SK-N-MC (cell line): Measurements from ENCODE around the gene LEFTY2.
"Not testable (repeated sequence)": the region's sequence is repeated elsewhere in the genome, so short reads cannot be mapped to it uniquely, and the experiment has no call there.

Experiments used
- DNase-seq: peaks from one replicate; pipeline ENCODE4 v3.0.0-alpha.2; 2011; ENCODE audit warnings: low read depth, low spot score
- H3K27ac ChIP-seq: fragments of 200-600 bp; sonication (generic); 2 replicates; pipeline ENCODE4 v1.5.1; 2016; ENCODE audit warnings: mixed run types
- H3K36me3 ChIP-seq: fragments of 200-600 bp; sonication (generic); 2 replicates; pipeline ENCODE4 v1.6.1; 2017; ENCODE audit warnings: antibody characterized with exemption, low read length, mixed read lengths; ENCODE audit not compliant: insufficient read depth
- H3K4me3 ChIP-seq: fragments of 200-600 bp; sonication (generic); 2 replicates; pipeline ENCODE4 v1.5.1; 2016
- H3K9ac ChIP-seq: fragments of 200-600 bp; sonication (generic); 2 replicates; pipeline ENCODE4 v1.8.0; 2017; ENCODE audit warnings: mixed run types, mixed read lengths; ENCODE audit not compliant: insufficient read length
- H3K9me3 ChIP-seq: fragments of 200-600 bp; sonication (generic); 2 replicates; pipeline ENCODE4 v1.6.1; 2017; ENCODE audit warnings: low read depth, mild to moderate bottlenecking, antibody characterized with exemption, low read length, moderate library complexity, mixed read lengths
- EZH2 ChIP-seq: fragments of 200-600 bp; sonication (generic); IDR thresholded peaks from one replicate; pipeline ENCODE4 v1.6.1; 2017; ENCODE audit warnings: antibody characterized with exemption
- FOXP2 ChIP-seq: optimal IDR thresholded peaks from 2 replicates; pipeline ENCODE3; 2011; ENCODE audit warnings: mild to moderate bottlenecking, moderate library complexity; ENCODE audit not compliant: insufficient read depth; ENCODE audit errors: extremely low read length, control extremely low read depth
- POLR2AphosphoS5 ChIP-seq: IDR thresholded peaks from 2 replicates; pipeline ENCODE4 v1.6.1; 2012; ENCODE audit warnings: mild to moderate bottlenecking, low read depth, low read length, borderline replicate concordance

The LEFTY2 gene

DNA sequence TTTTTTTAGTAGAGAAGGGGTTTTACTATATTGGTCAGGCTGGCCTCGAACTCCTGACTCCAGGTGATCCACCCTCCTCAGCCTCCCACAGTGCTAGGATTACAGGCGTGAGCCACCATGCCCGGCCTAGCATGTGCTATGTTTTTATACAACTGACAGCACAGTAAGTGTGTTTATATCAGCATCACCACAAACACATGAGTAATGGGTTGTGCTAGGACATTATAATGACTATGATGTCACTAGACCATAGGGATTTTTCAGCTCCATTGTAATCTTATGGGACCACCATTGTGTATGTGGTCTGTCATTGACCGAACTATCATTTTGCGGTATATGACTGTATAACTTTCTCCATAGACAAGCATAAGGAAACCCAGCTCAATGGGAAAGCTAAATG lies 6.3 kb downstream of the LEFTY2 start:
- no peak overlapping the region for H3K4me3 ChIP-seq
- TF ChIP-seq EZH2 (no peak), FOXP2 (no peak), POLR2AphosphoS5 (no peak)
- DNase-seq, result no peak
- H3K27ac ChIP-seq, result no peak overlapping the region
- H3K9me3 ChIP-seq, result no peaks in the 10 kb centered on the region
- H3K36me3 ChIP-seq, result no peaks in the 10 kb centered on the region
- H3K9ac ChIP-seq, result no peak overlapping the region

DNA sequence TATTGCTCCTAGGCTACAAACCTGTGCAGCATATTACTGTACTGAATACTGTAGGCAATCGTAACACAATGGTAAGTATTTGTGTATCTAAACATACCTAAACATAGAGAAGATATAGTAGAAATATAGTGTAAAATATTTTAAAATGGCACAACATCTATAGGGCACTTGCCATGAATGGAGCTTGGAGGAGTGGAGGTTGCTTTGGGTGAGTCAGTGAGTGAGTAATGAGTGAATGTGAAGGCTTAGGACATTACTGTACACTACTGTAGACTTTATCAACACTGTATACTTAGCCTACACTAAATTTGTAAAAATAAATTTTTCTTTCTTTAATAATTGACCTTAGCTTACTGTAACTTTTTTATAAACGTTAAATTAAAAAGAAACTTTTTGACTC lies 7.9 kb downstream of the LEFTY2 start:
- no peak for TF ChIP-seq POLR2AphosphoS5
- TF ChIP-seq FOXP2, result no peak
- no peak for TF ChIP-seq EZH2
- H3K4me3 ChIP-seq, result no peak overlapping the region
- H3K27ac ChIP-seq, result no peak overlapping the region
- H3K9ac ChIP-seq, result no peak overlapping the region
- no peaks in the 10 kb centered on the region for H3K36me3 ChIP-seq
- no peaks in the 10 kb centered on the region for H3K9me3 ChIP-seq
- DNase-seq, result no peak

DNA sequence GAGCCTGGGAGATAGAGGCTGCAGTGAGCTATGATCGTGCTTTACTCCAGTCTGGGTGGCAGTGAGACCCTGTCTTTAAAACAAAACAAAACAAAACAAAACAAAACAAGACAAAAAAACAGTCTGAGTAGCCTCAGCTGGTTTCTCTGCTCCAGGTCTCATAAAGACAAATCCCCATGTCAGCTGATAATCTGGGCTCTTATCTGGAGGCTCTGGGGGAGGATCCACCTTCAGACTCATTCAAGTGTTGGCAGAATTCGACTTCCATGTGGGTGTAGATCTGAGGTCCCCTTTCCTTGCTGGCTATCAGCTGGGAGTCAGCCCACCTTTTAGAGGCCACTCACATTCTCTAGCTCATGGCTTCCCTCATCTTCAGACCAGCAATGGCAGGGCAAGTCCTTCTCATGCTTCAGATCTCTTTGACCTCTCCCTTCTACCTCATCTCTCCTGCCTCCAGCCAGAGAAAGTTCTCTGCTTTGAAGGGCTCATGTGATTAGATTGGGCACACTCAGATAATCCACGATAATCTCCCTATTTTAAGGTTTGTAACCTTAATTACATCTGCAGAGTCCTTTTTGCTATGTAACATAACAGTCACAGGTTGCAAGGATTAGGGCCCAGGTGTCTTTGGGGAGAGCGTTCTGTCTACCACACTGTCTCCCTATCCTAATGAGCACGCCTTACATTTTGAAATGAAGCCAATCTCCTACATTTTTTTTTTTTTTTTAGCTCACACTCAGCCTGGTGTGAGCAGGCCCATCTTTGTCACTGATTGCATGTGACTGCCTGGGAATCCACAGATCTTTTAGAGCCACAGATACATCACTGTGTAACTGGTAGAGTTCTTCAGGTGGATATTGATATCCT lies 9.5 kb downstream of the LEFTY2 start:
- no peak overlapping the region for H3K27ac ChIP-seq
- TF ChIP-seq POLR2AphosphoS5 (no peak), FOXP2 (no peak), EZH2 (no peak)
- no peak overlapping the region for H3K4me3 ChIP-seq
- no peaks in the 10 kb centered on the region for H3K36me3 ChIP-seq
- no peaks in the 10 kb centered on the region for H3K9me3 ChIP-seq
- no peak for DNase-seq
- H3K9ac ChIP-seq, result no peak overlapping the region

DNA sequence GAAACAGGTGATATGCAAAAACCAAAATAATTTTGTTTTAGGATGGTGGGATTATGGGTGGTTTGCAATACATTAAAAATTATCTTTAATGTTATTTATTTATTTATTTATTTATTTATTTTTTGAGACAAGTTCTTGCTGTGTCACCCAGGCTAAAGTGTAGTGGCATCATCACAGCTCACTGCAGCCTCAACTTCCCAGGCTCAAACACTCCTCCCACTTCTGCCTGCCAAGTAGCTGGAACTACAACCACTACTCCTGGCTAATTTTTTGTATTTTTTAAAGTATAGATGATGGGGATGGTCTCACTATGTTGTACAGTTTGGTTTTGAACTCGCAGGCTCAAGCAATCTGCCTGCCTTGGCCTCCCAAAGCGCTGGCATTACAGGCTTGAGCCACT lies 10.5 kb downstream of the LEFTY2 start:
- Histone ChIP-seq H3K9ac (no peak overlapping the region), H3K36me3 (no peaks in the 10 kb centered on the region), H3K4me3 (no peak overlapping the region), H3K27ac (no peak overlapping the region), H3K9me3 (no peaks in the 10 kb centered on the region)
- no peak for DNase-seq
- TF ChIP-seq EZH2, result no peak
- no peak for TF ChIP-seq FOXP2
- no peak for TF ChIP-seq POLR2AphosphoS5

DNA sequence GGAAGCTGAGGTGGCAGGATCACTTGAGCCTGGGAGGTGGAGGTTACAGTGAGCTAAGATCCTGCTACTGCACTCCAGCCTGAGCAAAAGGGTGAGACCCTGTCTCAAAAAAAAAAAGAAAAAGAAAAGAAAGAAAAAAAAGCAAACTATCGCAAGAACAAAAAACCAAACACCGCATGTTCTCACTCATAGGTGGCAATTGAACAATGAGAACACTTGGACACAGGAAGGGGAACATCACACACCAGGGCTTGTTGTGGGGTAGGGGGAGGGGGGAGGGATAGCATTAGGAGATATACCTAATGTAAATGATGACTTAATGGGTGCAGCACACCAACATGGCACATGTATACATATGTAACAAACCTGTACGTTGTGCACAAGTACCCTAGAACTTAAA lies 11.6 kb downstream of the LEFTY2 start:
- H3K27ac ChIP-seq, H3K36me3 ChIP-seq, H3K9ac ChIP-seq, H3K9me3 ChIP-seq, H3K4me3 ChIP-seq, DNase-seq: not testable (repeated sequence)

DNA sequence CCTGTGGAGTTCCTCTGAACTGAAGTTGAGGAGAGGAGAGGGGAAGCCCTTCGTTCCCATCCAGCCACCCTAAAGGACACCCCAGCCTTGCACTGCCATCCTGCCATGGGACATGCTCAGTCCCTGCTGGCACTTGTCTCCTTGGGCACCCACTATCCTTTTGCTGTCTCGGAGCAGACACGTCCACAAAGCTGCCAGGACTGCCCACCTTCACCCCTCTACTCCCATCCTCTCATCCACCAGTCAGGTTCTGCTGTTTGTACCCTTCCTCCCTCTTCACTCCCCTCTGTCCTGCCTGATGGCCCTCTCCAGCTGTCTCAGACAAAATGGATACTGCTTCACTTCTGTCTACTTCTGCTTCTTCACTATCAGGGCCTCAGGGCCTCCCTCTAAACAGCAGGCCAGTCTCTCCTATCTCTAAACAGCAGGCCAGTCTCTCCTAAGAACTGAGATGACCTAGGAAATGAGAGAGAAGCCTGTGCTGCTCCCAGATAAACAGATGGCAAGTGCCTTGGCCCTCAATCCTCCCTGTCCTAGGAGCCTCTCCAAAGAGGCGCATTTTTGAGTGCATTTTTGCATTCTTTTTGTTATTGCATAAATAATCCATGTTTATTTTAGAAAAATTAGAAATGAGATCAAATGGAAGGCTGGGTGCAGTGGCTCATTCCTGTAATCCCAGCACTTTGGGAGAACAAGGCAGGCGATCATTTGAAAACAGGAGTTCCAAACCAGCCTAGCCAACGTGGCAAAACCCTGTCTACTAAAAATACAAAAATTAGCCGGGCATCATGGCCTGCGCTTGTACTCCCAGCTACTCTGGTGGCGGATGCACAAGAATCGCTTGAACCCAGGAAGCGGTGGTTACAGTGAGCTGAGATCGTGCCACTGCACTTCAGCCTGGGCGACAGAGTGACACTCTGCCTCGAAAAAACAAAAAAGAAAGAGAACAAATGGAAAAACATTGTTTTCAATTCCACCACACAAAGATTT lies 12.5 kb downstream of the LEFTY2 start:
- no peak for DNase-seq
- no peaks in the 10 kb centered on the region for H3K9me3 ChIP-seq
- no peak overlapping the region for H3K27ac ChIP-seq
- H3K4me3 ChIP-seq, result no peak overlapping the region
- no peak overlapping the region for H3K9ac ChIP-seq
- H3K36me3 ChIP-seq, result no peaks in the 10 kb centered on the region
- TF ChIP-seq FOXP2 (no peak), POLR2AphosphoS5 (no peak), EZH2 (no peak)

DNA sequence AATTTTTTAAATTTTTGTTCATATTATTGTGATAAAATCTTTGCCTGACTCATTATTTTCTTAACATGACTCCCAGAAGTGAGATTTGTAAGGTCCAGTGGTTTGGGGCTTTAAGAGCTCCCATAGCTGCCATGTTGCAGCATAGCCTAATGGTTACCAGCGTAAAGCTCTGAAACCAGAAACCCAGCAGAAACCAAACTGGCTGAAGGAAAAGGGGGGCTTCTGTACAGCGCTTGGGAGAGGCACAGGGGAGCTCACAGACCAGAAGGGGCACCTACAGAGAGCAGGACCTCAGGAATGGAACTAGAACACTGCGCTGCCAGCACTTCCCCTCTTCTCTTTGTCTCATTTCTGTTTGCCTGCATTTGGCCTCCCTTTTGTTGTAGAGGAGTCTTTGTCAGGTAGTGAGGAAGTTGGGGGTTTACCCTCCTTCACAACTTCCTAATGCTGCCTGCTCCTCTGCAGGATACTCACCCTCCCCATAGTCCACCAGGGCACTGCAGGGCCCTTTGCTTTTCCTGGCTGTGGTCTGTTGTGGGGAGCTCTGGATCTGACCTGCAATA lies 14.4 kb downstream of the LEFTY2 start:
- no peak overlapping the region for H3K9ac ChIP-seq
- no peaks in the 10 kb centered on the region for H3K9me3 ChIP-seq
- no peak for DNase-seq
- H3K36me3 ChIP-seq, result peaks cover 4% of the 10 kb centered on the region; the same call in 1 of the 2 replicates
- no peak overlapping the region for H3K27ac ChIP-seq
- no peak overlapping the region for H3K4me3 ChIP-seq
- no peak for TF ChIP-seq POLR2AphosphoS5
- no peak for TF ChIP-seq FOXP2
- TF ChIP-seq EZH2, result no peak
